GM19023 (cell line): ENCODE results near the gene STX18.
"Not testable (repeated sequence)": the region's sequence is repeated elsewhere in the genome, so short reads cannot be mapped to it uniquely, and the experiment has no call there.

Experiments used
- ATAC-seq: cut with Tn5 transposase; IDR thresholded peaks from one replicate; pipeline ENCODE4 v1.9.1; 2021; ENCODE audit warnings: mild to moderate bottlenecking, moderate library complexity; ENCODE audit not compliant: unreplicated experiment

STX18 gene

GRCh38 chr4:4558881-4559280 lies 17.0 kb upstream of the STX18 start:
- no peak for ATAC-seq

DNA sequence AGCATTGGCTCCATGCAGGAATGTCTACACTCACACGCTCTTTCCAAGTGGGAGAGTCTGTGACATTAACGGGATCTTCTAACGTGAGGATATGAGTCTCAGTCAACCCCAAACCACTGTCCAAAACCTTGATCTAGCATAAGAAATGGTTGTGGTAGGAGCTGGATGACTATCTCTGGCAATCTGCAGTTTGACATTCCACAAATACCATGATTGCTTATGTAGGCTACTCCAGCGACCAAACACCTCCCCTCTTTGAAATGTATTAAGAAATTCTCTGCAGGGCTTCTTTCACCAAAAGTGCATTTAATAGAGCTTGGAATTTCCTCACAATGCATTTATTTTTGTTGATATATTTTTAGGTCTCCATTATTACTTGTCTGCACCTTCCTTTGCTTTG lies 14.1 kb upstream of the STX18 start:
- no peak for ATAC-seq

- ATAC-seq: no peak
Measured at GRCh38 chr4:4554234-4554633, 12.4 kb upstream of the STX18 start.

DNA sequence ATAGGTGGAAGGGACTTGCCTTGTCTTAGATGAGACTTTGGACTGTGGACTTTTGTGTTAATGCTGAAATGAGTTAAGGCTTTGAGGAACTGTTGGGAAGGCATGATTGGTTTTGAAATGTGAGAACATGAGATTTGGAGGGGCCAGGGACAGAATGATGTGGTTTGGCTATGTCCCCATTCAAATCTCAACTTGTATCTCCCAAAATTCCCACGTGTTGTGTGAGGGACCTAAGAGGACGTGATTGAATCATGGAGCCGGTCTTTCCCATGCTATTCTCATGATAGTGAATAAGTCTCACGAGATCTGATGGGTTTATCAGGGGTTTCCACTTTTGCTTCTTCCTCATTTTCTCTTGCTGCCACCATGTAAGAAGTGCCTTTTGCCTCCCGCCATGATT lies 10.2 kb upstream of the STX18 start:
- not testable (repeated sequence) for ATAC-seq

DNA sequence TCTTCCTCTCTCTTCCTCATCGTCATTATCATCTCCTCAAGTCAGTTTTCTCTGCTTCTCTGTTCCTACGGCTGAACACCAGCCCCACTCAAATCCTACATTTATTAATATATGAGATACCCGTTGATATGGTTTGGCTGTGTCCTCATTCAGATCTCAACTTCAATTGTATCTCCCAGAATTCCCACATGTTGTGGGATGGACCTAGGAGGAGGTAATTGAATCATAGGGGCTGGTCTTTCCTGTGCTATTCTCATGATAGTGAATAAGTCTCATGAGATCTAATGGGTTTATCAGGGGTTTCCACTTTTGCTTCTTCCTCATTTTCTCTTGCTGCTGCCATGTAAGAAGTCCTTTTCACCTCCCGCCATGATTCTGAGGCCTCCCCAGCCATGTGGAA lies 8.3 kb upstream of the STX18 start:
- ATAC-seq: not testable (repeated sequence)

DNA sequence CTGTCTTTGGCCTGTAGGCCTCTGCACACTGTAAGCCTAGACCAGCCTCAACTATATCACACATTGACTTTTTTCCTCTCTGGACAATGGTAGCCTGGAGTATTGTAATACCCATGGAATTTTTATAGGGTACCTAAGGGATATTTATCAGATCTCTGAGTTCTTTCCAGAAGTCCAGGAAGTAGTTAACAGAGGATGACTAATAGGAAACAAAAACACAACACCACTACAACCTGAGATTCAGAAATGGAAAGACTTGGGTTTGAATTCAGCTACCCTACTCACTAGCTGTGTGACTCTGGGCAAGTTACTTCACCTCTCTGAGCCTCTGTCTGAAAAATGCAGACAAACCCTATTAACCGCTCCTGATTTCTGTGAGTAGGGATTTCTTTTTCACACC lies 7.7 kb upstream of the STX18 start:
- no peak for ATAC-seq

DNA sequence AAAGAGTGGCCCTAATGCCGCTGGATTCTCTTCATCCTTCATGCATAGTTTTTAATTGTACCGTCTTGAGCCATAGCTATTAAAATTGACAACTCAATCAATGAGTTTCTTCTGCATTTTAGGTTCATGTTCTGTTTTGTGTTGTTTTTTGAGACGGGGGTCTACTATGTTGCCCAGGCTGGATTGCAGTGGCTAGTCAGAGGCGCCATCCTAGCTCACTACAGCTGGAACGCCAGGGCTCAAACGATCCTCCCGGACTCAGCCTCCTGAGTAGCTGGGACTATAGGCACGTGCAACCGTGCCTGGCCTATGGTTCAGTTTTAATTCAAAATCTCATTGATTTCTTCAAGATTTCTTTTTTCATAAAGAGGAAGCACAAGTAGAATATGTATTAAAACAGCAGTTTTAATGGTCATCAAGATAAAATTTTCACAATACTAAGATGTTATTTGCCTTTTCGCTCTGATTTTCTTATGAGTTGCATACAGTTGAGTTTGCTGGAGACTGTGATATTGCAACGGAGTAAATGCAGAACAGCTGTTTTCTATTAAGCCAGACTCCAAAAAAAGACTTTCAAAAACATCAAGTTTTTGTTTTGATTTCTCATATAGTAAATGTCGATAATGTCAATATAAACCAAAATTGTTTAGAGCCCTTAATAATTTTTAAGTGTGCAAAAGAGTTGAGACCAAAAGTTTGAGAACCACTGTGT lies 1.1 kb upstream of the STX18 start:
- ATAC-seq: no peak

DNA sequence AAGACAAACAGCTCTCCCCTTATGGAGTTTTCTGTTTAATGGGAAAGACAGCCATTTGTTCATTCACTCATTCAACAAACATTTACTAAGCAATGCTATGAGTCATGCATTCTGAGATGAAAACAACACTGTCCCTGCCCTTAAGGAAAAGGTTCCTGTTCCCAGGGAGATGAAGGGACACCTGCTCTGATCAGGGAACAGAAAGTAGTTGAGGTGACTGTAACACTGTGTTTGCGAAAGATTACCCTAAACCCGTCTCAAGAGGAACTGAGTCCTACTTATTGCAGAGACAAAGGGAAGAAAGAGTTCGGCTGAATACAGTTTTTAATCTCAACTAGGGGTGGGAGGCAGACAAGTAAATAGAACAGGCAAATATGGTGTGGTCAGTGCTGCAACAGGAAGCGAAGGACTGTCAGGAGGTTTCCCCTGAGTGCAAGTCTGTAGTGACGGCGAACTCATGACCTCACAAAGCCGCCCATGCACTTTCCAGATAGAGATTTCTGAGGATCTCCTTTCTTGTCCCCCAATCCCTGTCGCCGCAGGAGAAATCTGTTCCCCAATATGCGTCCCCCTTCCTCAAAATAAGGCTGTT lies 712 bp downstream of the STX18 start:
- peak; percentile 38 for ATAC-seq

DNA sequence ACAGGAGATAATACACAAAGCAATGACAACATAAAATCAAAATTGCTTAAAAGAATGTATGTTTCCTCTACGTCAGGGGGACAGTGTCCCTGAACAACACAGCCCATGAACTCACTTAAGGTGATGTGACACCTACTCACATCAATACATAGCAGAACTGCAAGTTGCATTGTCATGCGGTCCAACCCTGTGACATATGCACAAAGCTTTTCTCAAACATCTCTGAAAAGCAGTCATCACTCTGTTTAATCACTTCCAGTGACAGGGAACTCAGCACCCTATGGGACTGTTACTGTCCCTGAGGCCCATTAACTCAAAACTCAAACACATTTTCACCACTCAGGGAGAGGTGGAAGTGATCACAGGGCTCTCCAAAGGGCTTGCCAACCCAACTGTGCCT lies 2.4 kb downstream of the STX18 start:
- ATAC-seq: no peak

DNA sequence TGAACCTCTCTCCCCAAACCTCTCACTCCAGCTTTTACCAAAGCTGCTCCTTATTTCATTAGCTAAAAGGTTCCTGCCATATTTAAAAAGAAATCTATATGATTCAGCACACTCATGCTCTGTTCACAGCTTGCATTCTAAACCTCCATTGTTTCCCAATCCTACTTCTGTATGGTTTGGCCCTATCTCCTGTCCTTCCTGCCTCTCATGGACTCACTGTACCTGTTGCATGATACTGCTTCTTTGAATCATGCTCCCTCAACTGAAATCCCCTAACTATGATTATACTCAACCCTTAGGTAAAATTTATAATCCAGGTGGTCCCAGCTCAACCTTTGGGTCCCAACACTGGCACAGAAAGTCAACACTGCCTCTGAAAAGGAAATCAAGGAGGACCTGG lies 6.3 kb downstream of the STX18 start:
- ATAC-seq: no peak

GRCh38 chr4:4534515-4535145 lies 7.2 kb downstream of the STX18 start:
- ATAC-seq: no peak

GRCh38 chr4:4533461-4534169 lies 8.2 kb downstream of the STX18 start:
- ATAC-seq: no peak

DNA sequence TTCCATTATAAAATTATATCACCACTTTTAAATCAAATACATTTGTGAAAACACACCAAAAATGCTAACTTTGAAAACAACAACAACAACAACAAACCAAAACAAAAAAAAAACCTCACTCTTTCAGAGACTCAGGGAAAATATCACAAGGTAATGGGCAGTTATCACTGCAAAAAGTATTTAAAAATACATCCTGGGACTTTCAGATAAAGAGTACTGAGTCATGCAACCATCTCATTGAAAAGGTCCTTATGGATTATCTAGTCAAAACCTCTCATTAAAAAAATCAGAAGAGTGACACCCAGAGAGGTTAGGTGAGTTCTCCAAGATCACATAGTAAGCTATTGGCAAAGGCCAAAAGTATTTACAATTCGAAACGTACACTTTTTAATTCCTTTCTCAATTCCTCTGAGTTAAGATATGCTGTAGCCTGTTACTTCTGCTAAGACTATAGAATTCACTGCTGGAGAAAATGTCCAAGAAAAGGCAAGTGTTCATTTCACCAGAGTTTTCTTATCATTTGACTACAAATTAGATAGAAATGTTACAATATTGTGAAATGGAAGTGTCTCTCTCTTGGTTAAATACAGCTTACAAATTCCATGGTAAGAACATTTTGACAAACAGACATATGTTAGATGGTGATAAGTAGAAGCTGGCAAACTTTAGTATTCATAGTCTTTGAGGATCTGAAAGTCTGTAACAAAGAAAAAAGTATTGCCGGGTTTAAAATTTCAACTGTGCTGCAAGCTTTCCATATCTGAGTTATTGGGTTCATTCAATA lies 9.3 kb downstream of the STX18 start:
- no peak for ATAC-seq

DNA sequence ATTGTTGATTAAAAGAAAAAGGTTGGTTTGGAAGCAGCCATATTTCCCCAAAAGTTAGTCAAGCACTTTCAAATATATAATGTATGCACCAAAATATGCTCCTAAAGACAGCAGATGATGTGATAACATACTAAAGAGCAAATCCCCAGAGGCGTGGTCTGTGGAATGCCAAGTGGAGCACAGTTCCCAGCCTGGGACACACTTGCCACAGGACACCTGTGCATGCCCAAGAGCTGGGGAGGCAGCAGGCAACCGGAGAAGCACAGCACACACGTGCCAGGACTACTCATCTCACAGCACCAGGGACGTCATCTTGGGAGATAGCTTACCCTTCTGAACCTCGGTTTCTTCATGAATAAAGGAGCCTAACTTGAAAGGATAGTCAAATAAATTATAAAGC lies 12.5 kb downstream of the STX18 start:
- no peak for ATAC-seq

DNA sequence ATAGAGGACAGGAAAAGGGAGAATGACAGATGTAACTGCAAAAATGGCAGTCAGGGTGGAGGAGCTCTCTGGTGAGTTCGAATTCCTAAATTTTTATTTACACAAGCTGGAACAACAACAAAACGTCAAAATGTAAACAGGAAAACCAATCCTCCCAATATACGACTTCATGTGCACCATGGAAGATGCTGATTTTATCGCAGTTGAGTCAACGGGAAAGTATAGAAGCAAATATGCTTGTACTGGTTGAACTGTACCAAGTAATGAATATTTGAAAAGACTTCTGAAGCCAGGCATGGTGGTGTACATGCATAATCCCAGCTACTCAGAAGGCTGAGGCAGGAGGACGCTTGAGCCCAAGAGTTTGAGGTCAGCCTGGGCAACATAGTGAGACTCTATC lies 15.4 kb downstream of the STX18 start:
- ATAC-seq: no peak

DNA sequence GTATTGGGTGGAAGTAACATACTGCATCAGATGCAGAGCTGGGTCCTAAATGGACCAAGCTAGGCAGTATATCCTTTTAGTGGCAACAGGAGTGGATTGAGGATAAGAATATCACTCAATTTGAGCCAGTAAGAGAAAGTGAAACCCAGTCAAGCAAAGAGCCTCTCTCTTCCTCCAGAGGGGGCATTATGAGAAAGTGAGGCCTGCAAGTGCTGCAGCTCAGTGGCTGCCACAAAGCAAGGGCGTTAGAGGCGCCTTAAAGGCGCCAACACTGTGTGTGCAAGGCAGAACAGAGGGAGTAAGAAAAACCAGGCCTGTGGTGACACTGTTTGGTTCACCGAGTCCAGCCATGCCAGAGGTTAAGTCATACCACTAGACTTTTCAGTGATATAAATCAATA lies 17.5 kb downstream of the STX18 start:
- peak; percentile 99 for ATAC-seq

DNA sequence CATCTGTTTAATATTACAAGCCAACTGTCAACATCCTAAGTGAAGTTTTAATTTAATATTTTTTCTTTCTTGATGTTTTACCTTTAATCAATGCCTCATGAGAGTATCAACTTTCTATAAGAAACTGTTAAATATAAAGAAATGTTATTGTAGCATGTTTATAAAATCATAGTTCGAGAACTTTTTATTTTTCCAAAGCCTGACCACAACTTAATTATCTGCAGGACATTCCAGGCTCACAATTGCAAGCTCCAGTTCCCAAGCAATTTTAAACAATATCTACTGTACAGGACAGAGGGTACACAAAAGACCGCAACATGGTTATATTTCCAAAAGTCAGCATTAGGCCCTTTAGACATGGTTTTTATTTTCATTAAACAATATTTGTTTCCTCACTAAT lies 20.1 kb downstream of the STX18 start:
- no peak for ATAC-seq

- ATAC-seq: no peak
Measured at GRCh38 chr4:4521136-4521535, 20.7 kb downstream of the STX18 start.

DNA sequence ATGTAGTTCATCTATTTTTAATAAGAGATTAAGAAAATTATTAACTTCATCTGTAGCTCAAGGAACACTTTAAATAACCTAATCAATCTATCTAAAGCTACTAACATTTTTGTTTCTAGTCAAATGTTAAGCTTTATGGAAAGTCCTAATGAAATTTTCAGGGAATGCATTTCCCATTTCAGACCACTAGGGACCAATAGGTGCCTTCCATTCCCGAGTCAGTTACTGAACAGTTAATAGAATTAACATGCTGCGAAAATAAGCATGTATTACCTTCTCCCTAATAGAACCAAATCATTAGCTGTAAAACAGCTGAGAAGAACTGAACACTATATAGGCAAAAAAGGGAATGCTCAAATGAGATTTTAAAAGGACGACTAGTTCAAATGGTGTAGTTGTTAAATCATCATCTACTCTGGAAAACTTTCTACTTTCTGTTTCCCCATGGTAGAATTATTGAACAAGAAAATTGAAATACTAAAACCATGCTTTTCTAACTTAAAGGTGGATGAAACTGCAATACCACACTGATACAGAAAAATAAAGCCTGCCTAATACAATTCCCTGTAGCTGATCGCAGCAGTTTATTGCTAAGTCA lies 22.5 kb downstream of the STX18 start:
- ATAC-seq: no peak

DNA sequence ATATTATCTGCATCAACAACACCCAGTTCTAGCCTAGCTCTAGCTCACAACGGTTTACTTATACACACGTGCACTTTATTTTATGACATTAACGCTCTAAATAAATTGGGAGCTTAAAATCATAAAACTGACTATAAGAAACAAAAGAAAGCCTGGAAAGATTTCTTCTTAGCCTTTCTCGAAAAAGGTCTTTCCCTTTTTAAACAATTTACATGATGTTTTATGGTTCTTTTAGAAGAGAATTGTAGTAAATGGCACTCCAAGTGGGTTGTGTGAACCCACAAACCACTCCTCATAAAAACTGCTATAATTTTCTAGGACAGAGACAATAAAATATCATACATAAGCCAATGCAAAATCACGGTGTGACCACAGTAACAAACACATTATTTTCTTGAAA lies 23.1 kb downstream of the STX18 start:
- no peak for ATAC-seq

DNA sequence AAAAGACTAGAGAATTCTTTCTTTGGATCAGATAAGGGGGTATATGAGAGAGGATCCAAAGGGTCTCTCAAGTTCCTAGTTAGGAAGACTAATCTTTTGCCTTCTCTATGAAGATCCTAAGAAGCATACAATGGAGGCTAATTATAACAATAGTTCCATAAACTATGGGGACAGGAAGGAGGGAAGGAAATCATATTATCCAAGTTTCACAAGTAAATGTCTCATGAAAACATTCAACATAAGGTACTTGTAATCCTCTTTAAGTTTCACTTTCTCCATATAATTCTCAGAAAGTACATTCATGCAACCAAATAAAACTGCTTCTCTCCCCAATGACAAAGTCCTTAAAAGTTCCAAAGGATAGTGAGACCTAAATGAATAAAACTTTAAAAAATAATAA lies 27.1 kb downstream of the STX18 start:
- ATAC-seq: no peak
